ENCODE results near the gene TSHZ2.

TSHZ2 gene

GRCh38 chr20:53030061-53030460 is 57.9 kb downstream of the TSHZ2 start:
- peak; percentile 11 for DNase-seq (ENCODE audit: low spot score)

DNA sequence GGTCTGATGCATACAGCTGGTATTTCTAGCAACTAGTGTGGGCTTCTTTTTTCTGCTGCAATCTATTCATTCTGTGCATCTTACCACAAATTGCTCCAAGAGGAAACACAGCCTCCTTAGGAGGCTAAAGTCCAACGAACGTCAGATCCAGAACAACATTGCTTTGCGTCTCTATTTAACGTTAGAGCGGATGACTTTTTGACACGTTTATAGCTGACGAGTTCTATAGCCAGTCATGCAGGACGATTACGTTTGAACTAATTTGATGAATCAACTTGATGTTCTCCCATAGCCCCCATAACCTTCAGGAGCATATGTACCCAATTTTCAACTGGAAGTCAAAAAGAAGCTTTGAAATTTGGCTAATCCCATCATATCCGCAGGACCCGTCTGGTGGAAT is 59.9 kb downstream of the TSHZ2 start:
- no peak for DNase-seq (ENCODE audit: low spot score)

DNA sequence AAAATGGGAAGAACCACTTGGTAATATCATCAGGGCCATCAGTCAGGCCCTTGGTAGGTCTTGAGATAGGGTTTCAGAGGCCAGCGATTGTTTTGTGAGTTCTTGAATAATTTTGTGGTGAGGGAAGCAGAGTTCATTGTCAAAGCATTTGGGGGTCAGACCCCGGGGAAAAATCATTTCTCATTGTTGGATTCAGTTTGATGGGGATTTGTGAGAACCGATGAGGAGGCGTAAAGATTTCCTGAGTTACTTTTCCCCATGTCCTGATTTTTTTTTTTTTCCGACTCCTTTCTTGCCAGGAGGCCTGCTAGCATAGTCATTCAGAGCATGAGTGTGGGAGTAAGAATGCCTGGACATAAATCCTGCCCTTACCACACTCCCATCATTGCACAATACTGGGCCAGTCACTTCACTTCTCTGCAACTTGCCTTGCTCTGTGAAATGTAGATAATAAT is 60.3 kb downstream of the TSHZ2 start:
- DNase-seq (ENCODE audit: low spot score): no peak

GRCh38 chr20:53033176-53033575 is 61.0 kb downstream of the TSHZ2 start:
- DNase-seq (ENCODE audit: low spot score): no peak

DNA sequence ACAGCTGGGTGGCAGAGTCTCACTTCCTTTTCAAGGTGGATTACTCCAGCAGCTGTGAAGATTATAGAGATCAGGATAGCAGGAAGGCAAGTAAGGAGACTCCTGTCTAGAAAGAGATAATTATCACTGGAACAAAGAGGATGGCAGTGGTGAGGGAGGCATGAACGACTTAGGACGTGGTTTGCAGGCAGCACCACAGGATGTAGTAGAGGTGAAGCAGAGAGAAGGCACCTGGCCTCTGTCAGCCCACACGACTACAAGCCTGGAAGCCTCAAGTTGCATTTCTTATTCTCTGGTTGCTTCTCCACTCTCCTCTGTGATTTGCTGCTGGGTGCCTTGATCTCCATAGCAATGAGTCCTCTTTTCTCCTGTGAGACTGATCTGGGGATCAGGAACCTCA is 62.7 kb downstream of the TSHZ2 start:
- DNase-seq (ENCODE audit: low spot score): peak; percentile 25

DNA sequence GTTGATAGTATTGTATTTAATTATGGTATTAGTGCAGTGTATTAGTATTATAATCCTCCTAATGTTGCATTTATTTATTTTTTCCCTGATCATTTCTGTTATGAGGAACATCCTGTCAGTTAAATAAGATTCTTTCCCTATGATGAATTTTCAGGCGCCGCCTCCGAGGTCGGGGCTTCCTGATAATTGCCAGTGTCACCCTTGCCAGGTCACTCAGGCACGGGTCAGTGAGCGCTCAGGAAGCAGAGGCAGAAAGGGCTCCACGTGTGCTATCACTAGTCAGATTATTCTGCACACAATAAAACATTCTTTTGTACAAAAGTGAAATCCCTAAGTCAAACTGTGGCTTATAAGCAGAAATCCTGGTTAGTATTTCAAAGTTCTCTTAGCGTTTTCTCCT is 64.8 kb downstream of the TSHZ2 start:
- DNase-seq (ENCODE audit: low spot score): no peak

DNA sequence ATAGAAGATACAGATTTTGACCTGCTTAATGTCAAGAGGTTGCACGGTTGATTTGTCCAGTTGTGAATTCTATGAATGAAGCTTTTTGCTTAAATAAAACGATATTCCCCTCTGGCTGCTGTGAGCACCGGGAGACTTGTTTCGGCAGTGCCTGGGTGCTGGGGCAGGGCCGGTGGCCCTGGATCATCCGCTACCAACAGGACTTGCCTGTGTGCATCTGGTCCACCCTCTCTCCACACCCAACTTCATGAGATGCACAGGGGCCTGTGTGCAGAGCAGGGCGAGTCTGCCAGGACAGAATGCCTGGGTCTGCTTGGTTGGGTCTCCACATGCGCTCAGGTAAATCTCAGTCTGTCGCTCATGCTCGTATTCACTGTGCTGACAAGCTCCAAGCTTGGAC is 65.5 kb downstream of the TSHZ2 start:
- DNase-seq (ENCODE audit: low spot score): no peak

DNA sequence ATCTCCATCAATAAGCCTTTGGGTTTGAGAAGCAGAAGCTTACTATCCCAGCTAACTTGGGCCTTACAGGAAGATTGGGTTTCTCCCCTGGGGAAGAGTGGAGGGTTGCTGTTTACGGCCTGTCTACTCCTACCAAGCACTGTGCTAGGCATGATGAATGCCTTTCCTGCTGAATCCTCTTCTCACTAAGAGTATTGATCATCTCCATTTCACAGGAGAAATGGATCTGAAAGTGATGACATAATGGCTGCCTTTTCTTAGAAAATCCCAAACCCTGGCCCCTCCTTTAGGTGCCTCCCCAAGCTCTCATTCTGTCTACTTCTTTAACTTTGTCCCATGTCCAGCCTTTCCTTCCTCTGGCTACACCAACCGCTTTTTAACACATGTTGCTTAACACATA is 66.1 kb downstream of the TSHZ2 start:
- DNase-seq (ENCODE audit: low spot score): no peak

DNA sequence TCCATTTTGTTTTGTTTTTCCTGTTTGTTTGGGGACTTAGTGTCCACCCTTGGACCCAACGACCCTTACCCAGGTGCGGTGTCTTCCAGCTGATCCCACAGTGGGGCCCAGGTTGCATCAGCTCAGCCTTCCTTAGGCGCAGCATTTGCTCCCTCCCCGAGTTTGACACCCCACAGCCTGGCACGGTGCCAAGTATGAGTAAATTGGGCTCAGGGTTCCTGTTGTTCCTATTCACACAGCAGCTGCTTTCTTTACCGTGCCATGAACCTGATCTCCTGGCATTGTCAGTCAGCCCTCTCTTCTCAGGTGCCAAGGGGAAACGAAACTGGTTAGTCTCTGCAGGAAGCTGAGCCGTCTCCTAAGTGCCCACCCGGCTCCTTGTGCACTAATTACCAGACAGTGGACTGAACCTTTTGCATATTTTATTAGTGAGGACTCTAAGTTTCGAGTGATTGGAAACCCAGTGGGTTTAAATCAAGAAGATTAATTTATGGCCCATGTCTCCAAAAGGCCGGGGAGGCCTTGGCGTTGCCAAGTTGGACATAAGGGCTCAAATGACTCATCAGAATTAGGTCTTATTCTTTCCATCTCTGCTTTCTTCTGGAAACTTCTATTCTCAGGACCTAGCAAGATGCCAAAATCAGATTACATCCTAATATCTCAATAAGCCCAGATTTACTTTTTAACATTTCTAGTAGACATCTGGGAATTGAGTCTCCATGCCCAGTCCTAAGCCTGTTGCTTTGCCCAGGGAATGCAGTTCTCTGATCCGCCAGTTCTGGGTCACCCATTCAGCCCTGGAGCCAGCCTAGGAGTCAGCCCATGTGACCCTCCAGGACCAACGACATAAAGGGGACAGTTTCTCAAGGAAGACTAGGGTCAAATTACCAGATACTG is 68.8 kb downstream of the TSHZ2 start:
- no peak for DNase-seq (ENCODE audit: low spot score)

DNA sequence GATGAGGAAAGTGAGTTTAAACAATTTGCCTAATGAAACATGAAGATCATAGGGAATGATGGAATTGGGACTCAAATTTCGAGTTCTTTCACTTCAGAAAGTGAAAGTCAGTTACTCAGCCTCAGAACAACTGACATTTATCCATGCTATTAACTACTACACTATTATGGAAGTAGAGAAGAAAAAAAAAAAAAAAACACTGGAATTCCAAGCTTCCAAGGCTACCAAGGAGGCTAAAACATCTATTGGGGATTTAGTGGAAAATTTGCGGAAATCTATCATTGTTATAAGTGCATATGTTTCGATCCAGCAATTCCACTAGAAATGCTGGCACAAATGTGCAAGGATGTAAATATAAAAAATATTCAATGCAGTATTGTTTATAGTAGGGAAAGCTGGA is 70.4 kb downstream of the TSHZ2 start:
- DNase-seq (ENCODE audit: low spot score): no peak

GRCh38 chr20:53044296-53044695 is 72.1 kb downstream of the TSHZ2 start:
- no peak for DNase-seq (ENCODE audit: low spot score)

- DNase-seq (ENCODE audit: low spot score): no peak
These were observed 73.8 kb downstream of the TSHZ2 start for GRCh38 chr20:53045941-53046340.

GRCh38 chr20:53047203-53047602 is 75.0 kb downstream of the TSHZ2 start:
- DNase-seq (ENCODE audit: low spot score): no peak

DNA sequence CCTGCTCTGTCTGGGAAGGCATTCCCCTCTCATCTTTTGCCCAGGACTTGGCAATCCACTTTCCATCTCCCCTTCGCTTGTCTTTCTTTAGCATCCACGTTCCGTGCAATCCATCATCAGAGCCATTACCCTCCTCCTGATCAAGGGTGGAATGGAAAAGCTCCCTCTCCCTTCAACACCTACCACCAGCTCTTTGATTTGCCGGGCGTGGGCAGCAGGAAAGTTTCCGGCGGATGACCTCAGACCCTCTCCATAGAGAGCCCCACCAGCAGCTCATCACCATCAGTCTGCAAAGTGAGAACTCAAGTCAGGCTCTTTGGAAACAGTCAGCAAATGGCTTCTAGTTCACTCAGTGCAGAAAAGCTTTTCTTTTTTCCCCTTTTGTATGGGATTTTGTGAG is 76.2 kb downstream of the TSHZ2 start:
- DNase-seq (ENCODE audit: low spot score): no peak

DNA sequence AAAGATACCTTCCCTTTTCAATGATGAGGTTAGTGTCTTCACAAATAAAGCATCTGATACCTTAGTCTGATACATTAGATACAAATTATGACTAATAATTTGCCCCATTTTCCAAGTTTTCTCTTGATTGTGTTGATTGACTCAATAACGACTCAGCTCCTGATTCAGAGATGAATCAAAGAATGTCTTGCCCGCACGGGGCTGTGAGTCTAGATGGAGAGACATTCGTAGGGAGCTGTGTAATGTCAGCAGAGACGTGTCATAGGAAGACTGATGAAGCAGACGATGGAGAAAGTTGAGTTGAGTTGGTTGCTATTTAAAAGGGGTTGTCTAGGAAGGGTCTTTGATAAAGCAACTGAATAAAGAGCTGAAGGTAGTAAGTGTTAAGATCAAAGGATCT is 78.2 kb downstream of the TSHZ2 start:
- DNase-seq (ENCODE audit: low spot score): no peak

GRCh38 chr20:53052380-53052779 is 80.2 kb downstream of the TSHZ2 start:
- no peak for DNase-seq (ENCODE audit: low spot score)

DNA sequence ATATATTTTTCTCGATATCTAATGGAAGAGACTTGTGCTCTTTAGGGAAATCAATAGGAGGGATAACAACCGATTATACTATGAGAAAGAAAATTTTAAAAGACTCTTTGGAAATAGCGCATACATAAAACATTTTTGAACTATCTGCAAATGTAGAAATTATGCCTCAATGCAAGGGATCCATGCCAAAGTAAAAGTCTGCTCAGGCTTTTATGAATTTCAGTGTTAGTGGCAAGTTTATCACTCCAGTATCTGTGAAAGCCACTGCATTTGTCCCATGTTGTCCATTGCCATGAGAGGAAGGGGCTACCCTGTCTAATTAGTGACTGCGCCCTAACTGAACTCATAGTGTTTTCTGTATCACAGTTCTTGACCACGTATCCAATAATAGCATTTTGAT is 81.4 kb downstream of the TSHZ2 start:
- no peak for DNase-seq (ENCODE audit: low spot score)

DNA sequence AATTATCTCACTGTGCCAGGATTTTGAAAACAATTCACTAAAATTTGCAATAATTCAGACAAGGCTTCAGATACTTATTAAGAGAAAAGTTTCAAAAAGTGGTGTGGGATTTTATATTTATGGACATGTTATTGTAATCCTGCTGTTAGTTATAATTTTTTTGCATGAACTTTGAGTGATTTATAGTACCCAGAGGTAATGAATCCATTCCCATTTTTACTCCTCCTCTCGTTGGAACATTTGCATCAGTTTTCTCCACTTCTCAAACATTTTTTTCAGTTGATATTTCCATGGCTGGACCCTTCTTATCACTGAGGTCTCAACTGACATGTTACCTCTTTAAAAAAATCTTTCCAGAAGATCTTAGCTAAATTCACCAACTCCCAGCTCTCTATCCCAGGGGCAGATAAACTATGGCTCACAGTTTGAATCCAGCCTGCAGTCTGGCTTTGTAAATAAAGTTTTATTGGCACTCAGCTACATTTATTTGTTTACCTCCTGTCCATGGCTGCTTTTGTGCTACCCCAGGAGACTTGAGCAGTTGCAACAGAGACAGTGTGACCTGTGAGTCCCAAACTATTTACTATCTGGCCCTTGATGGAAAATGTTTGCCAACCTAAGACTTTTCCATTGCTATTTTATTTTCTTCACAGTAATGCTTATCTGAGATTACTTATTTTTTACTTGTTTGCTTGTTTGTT is 83.4 kb downstream of the TSHZ2 start:
- no peak for DNase-seq (ENCODE audit: low spot score)

- DNase-seq (ENCODE audit: low spot score): no peak
These were observed 85.4 kb downstream of the TSHZ2 start for GRCh38 chr20:53057579-53057978.

DNA sequence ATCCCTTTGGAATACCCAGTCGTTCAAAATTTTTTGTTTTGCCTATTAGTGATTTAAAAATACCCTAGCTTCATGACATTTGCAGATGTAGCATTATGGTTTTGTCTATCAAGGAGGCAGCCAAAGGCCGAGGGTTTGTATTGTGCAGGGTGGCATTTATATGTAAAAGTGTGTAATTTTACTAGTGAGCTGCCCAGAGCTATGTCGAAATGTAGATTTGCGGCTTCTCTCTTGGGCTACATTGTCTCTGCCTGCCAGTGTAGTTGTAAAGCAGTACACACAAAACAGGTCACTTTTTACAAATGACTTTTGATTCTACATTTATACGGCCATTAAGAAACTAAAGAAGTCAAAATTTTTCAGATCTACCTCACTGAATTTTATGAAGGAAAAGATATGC is 87.7 kb downstream of the TSHZ2 start:
- DNase-seq (ENCODE audit: low spot score): no peak

GRCh38 chr20:53061192-53062108 is 89.3 kb downstream of the TSHZ2 start:
- DNase-seq (ENCODE audit: low spot score): peak; percentile 12

DNA sequence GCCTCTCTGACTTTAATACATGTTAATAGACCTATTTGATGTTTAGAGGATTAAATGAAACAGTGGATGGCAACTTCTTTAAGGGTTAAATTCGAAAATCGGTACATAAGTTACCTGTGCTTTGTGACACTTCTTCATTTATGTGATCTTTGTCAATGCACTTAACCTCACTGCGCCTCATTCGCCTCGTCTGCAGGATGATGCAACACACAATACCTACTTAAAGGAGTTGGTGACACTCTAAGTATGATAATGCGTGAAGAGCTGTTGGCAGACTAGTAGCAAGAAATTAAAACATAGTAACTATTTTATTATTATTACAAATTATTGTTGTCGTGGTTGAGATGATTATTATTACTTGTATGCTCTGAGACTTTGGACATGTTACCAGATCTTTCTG is 92.8 kb downstream of the TSHZ2 start:
- no peak for DNase-seq (ENCODE audit: low spot score)

Data from CD4-positive, alpha-beta T cell treated with Interleukin-6 at 100 ng/mL for 8 hours (primary cell).